Central memory CD8-positive, alpha-beta T cell (primary cell): Measurements from ENCODE around the gene UBE2V1.

Experiments used
- ATAC-seq: fragments of 150-1000 bp; cut with Tn5 transposase; replicated peaks from 2 replicates; pipeline ENCODE4 v1.10.0; 2022; ENCODE audit warnings: mild to moderate bottlenecking, moderate FRiP score, moderate number of reproducible peaks; ENCODE audit not compliant: poor library complexity, severe bottlenecking; ENCODE audit errors: extremely low read depth
- DNase-seq, 2 donors: peaks; one replicate each; pipeline ENCODE4 v3.0.0; 2021; ENCODE audit warnings: low spot score in 2 of 2
- H3K27ac Mint-ChIP-seq: one replicate; pipeline ENCODE4 v1.8.0; 2022; ENCODE audit warnings: low read depth, mild to moderate bottlenecking, moderate library complexity, mixed read lengths
- H3K27me3 Mint-ChIP-seq: one replicate; pipeline ENCODE4 v1.8.0; 2022; ENCODE audit warnings: mixed read lengths
- H3K36me3 Mint-ChIP-seq: one replicate; pipeline ENCODE4 v1.8.0; 2022; ENCODE audit warnings: mild to moderate bottlenecking, moderate library complexity, mixed read lengths; ENCODE audit not compliant: insufficient read depth
- H3K4me1 Mint-ChIP-seq: one replicate; pipeline ENCODE4 v1.8.0; 2022; ENCODE audit warnings: mixed read lengths
- H3K4me3 Mint-ChIP-seq: one replicate; pipeline ENCODE4 v1.8.0; 2022; ENCODE audit warnings: mild to moderate bottlenecking, moderate library complexity, mixed read lengths
- H3K9me3 Mint-ChIP-seq: one replicate; pipeline ENCODE4 v1.8.0; 2022; ENCODE audit warnings: mixed read lengths

Gene UBE2V1

GRCh38 chr20:50133041-50133440 lies 20.1 kb upstream of the UBE2V1 start:
- Mint-ChIP-seq H3K4me3 (no peak overlapping the region), H3K4me1 (peaks cover 13% of the 10 kb centered on the region), H3K27me3 (no peaks in the 10 kb centered on the region), H3K9me3 (no peaks in the 10 kb centered on the region), H3K36me3 (peaks cover 28% of the 10 kb centered on the region), H3K27ac (no peak overlapping the region)
- ATAC-seq: no peak
- no peak for DNase-seq

DNA sequence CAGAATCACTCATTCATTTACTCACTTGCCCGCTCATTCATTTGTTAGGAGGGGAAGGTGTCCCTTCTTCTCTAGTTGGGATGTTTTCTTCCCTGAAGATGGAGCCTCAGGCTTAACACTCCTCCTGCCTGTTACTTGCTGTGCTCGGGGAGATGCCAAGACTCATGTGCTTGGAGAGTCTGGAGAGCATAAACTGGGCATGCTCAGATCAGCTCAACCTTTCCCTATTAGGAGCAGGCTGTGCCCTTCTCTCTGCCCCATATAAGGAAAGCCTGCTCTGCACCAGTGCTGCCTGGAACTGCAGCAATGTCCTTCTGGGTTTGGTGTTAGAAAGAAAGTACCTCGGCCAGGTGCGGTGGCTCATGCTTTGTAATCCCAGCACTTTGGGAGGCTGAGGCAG lies 18.0 kb upstream of the UBE2V1 start:
- no peaks in the 10 kb centered on the region for H3K9me3 Mint-ChIP-seq
- H3K4me1 Mint-ChIP-seq: peaks cover 6% of the 10 kb centered on the region
- H3K27ac Mint-ChIP-seq: no peak overlapping the region
- H3K36me3 Mint-ChIP-seq: peaks cover 32% of the 10 kb centered on the region
- H3K4me3 Mint-ChIP-seq: no peak overlapping the region
- DNase-seq (no peak), ATAC-seq (no peak)
- no peaks in the 10 kb centered on the region for H3K27me3 Mint-ChIP-seq

GRCh38 chr20:50130356-50130723 lies 17.4 kb upstream of the UBE2V1 start:
- no peak for ATAC-seq
- Mint-ChIP-seq H3K9me3 (no peaks in the 10 kb centered on the region), H3K36me3 (peaks cover 35% of the 10 kb centered on the region), H3K4me3 (no peak overlapping the region), H3K4me1 (peaks cover 6% of the 10 kb centered on the region), H3K27ac (no peak overlapping the region), H3K27me3 (no peaks in the 10 kb centered on the region)
- no peak for DNase-seq

DNA sequence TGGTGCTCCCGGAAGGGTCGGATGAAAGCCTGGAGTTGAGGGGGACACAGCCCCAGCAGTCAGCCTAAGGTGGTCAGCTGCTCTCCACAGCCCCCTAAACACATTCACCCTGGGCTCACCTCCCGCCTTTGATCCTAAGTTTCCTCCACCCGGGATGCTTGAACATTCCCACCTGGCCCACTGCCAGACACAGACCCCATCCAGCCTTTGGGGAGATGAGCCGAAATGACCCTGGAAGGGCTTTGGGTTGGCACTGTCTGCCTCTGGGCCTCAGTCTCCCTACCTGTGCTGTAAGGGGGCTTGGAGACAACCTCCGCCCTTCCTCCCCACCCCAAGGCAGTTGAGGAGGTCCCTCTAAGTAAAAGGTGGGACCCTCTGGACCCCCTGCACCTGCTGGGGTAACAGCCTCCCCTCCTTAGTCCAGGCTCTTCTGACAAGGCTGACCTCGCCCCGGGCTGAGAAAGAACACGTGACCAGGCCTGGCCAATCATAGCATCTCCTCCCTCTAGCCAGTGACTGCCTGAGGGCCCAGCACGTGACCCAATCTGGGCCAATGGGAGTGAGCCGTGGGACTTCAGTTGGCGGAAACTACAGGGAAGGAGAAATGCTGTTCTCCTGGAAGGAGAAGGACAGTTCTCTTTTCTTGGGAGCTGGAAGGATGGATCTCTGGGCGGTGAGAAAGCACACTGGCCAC lies 16.9 kb upstream of the UBE2V1 start:
- Mint-ChIP-seq H3K27me3 (no peaks in the 10 kb centered on the region), H3K9me3 (no peaks in the 10 kb centered on the region), H3K4me3 (no peak overlapping the region), H3K4me1 (peaks cover 6% of the 10 kb centered on the region), H3K36me3 (peaks cover 35% of the 10 kb centered on the region), H3K27ac (no peak overlapping the region)
- DNase-seq (no peak), ATAC-seq (no peak)

GRCh38 chr20:50128520-50128905 lies 15.6 kb upstream of the UBE2V1 start:
- Mint-ChIP-seq H3K36me3 (peaks cover 43% of the 10 kb centered on the region), H3K4me3 (no peak overlapping the region)

DNA sequence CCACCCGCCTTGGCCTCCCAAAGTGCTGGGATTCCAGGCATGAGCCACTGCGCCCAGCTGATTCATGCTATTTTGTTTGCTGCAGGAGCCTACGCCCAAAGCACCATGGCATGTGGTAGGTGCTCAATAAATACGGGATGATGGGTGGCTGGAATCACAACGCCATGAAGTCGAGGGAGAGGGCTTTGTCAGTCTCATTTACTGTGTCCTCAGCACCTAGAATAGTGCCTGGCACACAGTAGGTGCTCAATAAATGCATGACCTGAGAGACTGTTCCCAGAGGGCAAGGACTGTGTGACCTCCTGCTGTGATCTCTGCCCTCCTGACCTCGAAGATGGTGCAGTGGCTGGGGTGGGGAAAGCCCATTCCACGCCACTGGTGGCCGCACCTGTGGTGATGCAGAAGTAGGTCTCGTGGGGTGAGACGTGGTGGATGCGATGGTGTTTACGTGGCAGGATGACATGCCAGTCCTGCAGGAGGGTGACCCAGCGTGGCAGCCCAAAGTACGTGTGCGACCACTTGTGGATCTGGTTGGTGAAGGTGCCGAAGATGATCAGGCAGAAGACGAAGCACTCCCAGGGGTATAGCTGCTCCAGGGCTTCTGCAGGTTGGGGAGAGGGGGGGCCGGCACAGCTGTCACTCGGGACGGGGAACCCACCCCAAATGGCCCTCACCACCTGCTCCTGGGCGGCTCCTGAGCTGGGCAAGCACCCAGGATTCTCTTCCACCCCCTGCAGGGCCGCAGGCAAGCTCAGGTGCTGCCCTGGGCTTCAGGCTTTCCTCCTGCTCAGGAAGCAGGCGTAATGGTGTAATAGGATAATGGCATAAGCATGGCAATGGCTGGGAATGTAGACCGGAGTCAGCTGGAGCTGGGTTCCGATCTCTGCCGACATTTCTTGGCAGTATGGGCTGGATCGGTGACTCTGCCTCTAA lies 14.9 kb upstream of the UBE2V1 start:
- peaks cover 47% of the 10 kb centered on the region for H3K36me3 Mint-ChIP-seq
- no peak for DNase-seq
- H3K4me1 Mint-ChIP-seq: peaks cover 6% of the 10 kb centered on the region
- no peak overlapping the region for H3K4me3 Mint-ChIP-seq
- no peaks in the 10 kb centered on the region for H3K27me3 Mint-ChIP-seq
- no peak for ATAC-seq
- no peak overlapping the region for H3K27ac Mint-ChIP-seq
- no peaks in the 10 kb centered on the region for H3K9me3 Mint-ChIP-seq

More at GRCh38 chr20:50128520-50128905, 15.6 kb upstream of the UBE2V1 start:
- no peak overlapping the region for H3K27ac Mint-ChIP-seq
- ATAC-seq (no peak), DNase-seq (no peak)
- H3K27me3 Mint-ChIP-seq: no peaks in the 10 kb centered on the region
- peaks cover 6% of the 10 kb centered on the region for H3K4me1 Mint-ChIP-seq
- no peaks in the 10 kb centered on the region for H3K9me3 Mint-ChIP-seq

DNA sequence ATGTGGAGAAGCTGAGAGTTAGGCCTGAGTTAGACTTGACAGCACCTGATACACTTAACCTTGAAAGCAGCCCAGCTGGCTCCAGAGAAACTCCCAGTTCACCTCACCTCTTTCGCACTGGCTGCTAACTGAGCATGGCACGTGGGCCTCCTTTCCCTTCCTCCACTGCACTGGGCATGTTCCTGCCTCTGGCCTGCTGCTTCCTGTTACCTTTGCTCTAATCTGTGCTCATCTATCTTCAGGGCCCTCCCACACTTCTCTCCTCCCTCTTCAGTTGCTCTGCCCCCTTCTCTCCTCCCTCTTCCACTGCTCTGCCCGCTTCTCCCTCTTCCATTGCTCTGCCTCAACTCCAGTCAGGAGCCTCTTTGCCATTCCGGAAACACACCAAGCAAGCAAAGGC lies 13.7 kb upstream of the UBE2V1 start:
- no peaks in the 10 kb centered on the region for H3K9me3 Mint-ChIP-seq
- H3K4me3 Mint-ChIP-seq: no peak overlapping the region
- ATAC-seq: no peak
- peaks cover 47% of the 10 kb centered on the region for H3K36me3 Mint-ChIP-seq
- peak overlapping the region; percentile 26 for H3K27ac Mint-ChIP-seq
- no peaks in the 10 kb centered on the region for H3K4me1 Mint-ChIP-seq
- no peak for DNase-seq
- no peaks in the 10 kb centered on the region for H3K27me3 Mint-ChIP-seq

DNA sequence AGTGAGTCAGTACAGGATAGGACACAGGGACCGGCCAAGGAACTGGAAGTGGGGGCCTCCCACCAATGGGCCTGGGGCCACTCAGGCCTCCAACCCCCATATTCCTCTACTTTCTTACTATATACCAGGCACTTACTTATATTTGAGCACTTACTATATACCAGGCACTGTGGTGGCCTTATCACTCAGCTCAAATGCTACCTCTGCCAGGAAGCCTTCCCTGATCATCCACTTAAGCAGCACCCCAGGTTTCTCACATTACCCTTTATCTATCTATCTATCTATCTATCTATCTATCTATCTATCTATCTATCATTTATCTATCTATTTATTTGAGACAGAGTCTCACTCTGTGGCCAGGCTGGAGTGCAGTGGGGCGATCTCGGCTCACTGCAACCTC lies 12.3 kb upstream of the UBE2V1 start:
- H3K36me3 Mint-ChIP-seq: peaks cover 43% of the 10 kb centered on the region
- no peak overlapping the region for H3K4me3 Mint-ChIP-seq
- DNase-seq (no peak), ATAC-seq (no peak)
- no peaks in the 10 kb centered on the region for H3K27me3 Mint-ChIP-seq
- no peak overlapping the region for H3K27ac Mint-ChIP-seq
- H3K4me1 Mint-ChIP-seq: no peaks in the 10 kb centered on the region
- no peaks in the 10 kb centered on the region for H3K9me3 Mint-ChIP-seq

DNA sequence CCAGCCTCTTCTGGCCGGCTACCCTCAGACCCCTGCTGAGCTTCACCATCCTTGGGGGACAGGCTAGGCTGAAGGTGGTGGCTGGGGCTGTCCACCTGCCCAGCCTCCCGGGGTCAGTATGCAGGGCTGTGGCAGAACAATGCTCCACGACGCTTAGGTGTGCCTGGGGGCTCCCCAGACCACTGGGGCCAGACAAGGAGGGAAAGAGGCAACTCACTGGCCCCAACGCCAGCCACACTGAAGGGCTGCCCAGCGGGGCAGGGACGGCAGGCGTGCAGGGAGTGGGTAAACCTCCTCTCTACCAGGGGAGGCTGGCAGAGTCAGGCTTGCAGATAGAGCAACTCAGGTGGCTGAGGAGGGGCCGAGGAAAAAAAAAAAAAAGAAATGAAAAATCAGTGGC lies 11.5 kb upstream of the UBE2V1 start:
- Mint-ChIP-seq H3K4me3 (no peak overlapping the region), H3K36me3 (peaks cover 43% of the 10 kb centered on the region), H3K4me1 (no peaks in the 10 kb centered on the region), H3K9me3 (no peaks in the 10 kb centered on the region), H3K27ac (no peak overlapping the region), H3K27me3 (no peaks in the 10 kb centered on the region)
- no peak for DNase-seq
- ATAC-seq: no peak

DNA sequence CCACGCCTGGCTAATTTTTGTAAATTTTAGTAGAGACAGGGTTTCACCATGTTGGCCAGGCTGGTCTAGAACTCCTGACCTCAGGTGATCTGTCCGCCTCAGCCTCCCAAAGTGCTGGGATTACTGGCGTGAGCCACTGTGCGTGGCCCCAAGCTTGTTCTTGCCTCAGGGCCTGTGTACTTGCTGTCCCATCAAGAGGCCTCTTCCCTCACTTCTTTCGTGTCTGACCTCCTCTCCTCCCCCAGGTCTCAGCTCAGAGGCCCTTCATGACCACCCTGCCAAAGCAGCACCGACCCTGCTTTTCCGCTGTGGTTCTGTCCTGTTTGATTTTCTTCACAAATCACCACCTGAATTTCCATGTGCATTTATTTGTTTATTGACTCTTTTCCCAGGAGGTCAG lies 10.5 kb upstream of the UBE2V1 start:
- Mint-ChIP-seq H3K36me3 (peaks cover 37% of the 10 kb centered on the region), H3K4me3 (no peak overlapping the region), H3K9me3 (no peaks in the 10 kb centered on the region), H3K27ac (no peak overlapping the region), H3K27me3 (no peaks in the 10 kb centered on the region), H3K4me1 (no peaks in the 10 kb centered on the region)
- ATAC-seq: no peak
- DNase-seq: no peak

- H3K27me3 Mint-ChIP-seq: no peaks in the 10 kb centered on the region
- no peak for ATAC-seq
Observed at GRCh38 chr20:50122763-50123162, 9.8 kb upstream of the UBE2V1 start.

GRCh38 chr20:50121858-50122271 lies 8.9 kb upstream of the UBE2V1 start:
- ATAC-seq (no peak), DNase-seq (no peak)
- H3K36me3 Mint-ChIP-seq: peaks cover 28% of the 10 kb centered on the region
- H3K4me3 Mint-ChIP-seq: no peak overlapping the region
- no peaks in the 10 kb centered on the region for H3K9me3 Mint-ChIP-seq
- H3K27ac Mint-ChIP-seq: no peak overlapping the region
- H3K27me3 Mint-ChIP-seq: no peaks in the 10 kb centered on the region
- H3K4me1 Mint-ChIP-seq: no peaks in the 10 kb centered on the region

More at GRCh38 chr20:50122763-50123162, 9.8 kb upstream of the UBE2V1 start:
- H3K9me3 Mint-ChIP-seq: no peaks in the 10 kb centered on the region
- H3K4me3 Mint-ChIP-seq: no peak overlapping the region
- DNase-seq: no peak
- H3K36me3 Mint-ChIP-seq: peaks cover 32% of the 10 kb centered on the region
- no peak overlapping the region for H3K27ac Mint-ChIP-seq
- no peaks in the 10 kb centered on the region for H3K4me1 Mint-ChIP-seq
